Measurements from ENCODE around the gene LBHD2.

The LBHD2 gene

GRCh38 chr14:103091883-103092222 lies 7.8 kb downstream of the LBHD2 start:
- no peak for FAIRE-seq

DNA sequence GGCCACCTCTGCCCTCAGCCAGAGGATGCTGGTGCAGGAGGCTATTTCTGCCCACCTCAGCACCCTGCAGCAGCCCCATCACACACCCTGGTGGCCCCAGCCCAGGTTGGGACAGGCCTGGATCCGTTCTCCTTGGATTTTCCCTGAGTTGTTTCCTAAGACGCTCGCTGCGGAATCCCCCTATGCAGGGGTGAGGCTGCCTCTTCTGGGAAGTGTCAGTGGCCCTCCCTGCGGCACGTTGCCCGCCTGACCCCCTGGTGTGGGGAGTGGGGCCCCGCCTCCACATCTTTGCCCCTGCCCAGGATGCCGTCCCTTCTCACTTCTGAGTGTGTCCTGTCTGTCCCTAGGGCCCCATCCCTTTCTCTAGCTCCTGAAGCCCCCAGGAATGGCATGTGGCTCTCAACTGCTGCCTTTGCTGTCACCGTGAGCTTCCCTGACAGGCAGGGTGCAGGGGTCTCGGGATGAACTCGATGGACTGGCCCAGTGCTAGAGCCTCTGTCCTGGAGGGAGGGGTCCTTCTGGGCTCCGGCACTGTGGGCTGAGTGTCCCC lies 9.9 kb downstream of the LBHD2 start:
- FAIRE-seq = no peak

DNA sequence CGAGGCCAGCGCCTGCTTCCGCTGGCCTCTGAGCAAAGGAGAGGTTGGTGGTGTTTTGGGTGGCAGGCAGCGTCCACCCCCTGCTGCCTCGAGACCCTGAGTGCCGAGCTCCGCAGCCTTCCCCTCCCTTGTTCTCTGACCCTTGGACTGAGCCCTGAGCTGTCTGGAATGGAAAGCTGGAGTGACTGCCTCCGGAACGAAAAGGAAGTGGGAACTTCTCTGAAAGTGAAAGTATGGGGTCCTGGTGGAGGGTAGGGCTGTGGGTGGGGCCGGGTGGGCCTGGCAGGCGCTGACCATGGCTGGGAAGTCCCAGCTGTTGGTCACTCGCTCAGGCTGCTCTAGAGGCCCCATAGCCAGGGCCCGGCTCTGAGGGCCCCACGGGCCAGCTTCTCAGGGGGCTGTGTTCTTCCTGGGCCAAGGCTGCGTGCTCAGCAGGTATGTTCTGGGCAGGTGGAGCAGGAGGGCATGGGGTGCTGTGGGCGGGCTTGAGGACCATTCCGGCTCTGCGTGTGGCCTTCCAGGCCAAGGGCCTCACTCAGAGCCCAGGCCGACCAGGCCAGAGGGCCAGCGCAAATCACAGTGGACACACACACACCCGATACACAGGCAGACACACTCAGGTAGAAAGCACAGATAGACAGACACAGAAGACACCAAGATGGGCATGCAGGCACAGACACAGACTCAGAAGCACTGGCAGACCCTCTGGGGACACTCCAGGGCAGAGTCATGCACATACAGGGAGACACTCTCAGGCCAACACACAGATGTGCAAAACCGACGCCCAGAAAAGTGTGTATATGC lies 10.6 kb downstream of the LBHD2 start, which contains the start of gene EXOC3L4:
Gene EXOC3L4 (plus strand): TSS at position 320 of the 804 bp plus-strand sequence. CDS start 5,495 bp downstream, outside the sequence.
- no peak for FAIRE-seq

GRCh38 chr14:103095210-103095778 lies 11.3 kb downstream of the LBHD2 start:
- FAIRE-seq = no peak

- FAIRE-seq = no peak
Observed at GRCh38 chr14:103096387-103096786, 12.4 kb downstream of the LBHD2 start.

- FAIRE-seq = no peak
Observed at GRCh38 chr14:103097244-103097993, 13.4 kb downstream of the LBHD2 start.

DNA sequence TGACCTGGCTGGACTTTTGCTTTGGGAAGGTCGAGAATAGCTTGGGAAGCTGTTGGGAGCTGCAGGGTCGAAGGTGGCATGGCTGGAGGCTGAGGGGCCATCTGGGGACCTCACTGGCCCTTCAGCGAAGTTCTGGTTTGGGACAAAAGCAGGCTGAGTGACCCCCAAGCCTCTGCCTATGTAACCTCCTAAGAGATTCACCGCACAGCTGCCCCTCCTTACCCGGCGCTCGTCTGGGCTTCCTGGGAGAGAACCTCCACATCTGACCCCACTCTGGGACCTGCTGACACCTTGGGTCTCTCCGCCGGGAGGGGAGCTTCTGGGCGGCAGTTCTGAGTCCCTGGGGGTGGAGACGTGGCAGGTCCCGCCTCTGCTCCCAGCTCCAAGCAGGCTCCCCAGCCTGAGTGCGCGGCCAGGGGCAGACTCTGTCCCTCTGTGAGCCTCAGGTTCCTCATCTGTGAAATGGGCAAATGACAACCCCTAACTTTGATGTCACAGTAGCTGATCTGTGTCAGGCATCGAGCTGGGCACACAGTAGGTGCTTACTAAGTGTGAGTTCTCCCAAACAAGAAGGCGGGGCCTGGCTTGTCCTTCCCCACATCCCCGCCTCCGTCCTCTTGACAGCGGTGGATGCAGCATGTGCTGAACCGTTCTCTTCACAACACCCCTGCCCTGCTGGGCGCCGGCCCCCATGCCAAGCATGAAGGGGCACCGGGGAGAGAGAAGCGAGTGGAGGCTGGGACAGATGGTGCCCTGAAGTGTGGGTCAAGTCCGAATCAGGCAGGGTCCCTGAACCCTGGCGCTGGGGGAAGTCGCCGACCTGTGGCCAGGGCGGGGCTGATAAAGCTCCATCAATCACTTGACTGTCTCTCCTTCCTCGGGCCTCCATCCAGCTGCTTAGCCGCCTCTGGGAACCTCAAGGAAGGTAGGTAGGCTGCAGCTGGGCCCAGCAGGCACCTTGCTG lies 14.3 kb downstream of the LBHD2 start:
- no peak for FAIRE-seq

DNA sequence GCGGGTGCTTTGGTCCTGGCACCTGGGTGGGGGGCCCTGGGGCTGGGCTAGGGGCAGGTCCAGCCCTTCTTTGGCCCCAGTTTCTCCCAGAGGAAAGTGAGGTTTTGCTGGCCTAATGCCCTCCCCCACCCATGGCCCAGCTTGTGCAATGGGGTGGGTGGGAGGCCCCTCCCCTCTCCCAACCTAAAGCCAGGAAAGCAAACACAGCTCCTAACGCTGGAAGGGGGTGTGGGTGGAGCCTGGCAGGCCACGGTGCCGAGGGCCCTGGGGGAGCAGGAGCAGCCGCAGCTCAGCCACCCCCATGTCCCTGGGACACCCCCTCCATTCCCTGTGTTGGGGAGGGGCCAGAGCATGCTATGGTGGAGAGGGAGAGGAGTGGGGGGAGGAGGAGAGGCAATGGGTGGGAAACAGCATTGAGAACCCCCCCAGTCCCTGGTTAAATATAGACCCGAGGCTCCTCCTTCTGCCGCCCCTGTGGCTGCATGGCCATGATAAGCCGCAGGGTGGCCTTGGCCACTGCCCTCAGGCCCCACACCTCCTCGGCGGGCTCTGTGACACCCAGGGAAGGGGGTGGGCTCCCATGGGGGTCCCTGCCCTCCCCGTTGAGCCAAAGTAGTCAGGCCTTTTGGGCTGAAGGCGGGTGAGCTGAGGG lies 15.2 kb downstream of the LBHD2 start:
- no peak for FAIRE-seq

GRCh38 chr14:103099733-103100280 lies 15.8 kb downstream of the LBHD2 start:
- no peak for FAIRE-seq

GRCh38 chr14:103100281-103101121 lies 16.5 kb downstream of the LBHD2 start:
- no peak for FAIRE-seq

GRCh38 chr14:103101257-103101962 lies 17.4 kb downstream of the LBHD2 start:
- no peak for FAIRE-seq

- no peak for FAIRE-seq
Observed at GRCh38 chr14:103101963-103102688, 18.1 kb downstream of the LBHD2 start.

DNA sequence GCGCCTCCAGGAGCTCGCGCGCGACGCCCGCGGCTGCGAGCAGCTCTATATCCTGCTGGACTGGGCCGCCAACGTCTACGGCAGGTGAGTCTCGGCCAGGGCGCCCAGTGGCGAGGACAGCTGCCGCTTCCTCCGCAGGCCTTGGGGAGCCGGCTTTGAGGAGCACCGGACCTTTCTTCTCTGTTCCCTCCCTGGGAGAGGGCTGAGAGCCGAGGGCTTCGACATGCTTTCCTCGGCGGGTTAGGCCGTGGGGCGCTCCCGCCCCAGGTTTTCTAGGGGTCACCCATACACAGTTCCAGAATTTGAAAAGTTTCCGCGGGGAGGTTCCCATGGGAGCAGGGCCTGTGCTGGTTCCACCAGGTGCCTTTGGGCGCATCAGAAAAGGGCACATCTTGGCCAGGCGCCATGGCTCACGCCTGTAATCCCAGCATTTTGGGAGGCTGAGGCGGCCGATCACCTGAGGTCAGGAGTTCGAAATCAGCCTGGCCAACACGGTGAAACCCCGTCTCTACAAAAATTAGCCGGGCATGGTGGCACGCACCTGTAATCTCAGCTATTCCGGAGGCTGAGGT lies 18.8 kb downstream of the LBHD2 start:
- FAIRE-seq = no peak

- no peak for FAIRE-seq
Observed at GRCh38 chr14:103103461-103104388, 19.7 kb downstream of the LBHD2 start.

DNA sequence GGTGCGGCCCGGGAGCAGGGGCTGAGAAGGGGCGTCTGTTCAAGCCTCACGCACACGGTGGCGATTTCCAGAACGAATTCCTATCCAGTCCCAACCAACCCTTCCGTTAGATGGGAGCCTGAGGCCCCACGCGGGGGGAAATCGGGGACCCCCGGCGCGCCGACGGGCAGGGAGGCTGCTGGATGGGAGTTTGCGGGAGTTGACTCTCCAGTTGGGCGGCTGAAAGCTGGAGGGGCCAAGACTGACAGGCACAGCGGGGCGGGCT lies 20.3 kb downstream of the LBHD2 start:
- FAIRE-seq = no peak

GRCh38 chr14:103104654-103105452 lies 20.8 kb downstream of the LBHD2 start:
- FAIRE-seq = no peak

All from endometrium (tissue), 2 donors.